WTC11 (cell line): ENCODE measurements around the gene AK2.

Experiments used
- GABPB1 ChIP-seq: sonication (generic); formaldehyde crosslinking; IDR thresholded peaks from 2 replicates; pipeline ENCODE4 v1.8.1; 2023; ENCODE audit warnings: mild to moderate bottlenecking, missing genetic modification reagents
- MAX ChIP-seq: sonication (generic); formaldehyde crosslinking; IDR thresholded peaks from 2 replicates; pipeline ENCODE4 v1.8.0; 2022; ENCODE audit warnings: mild to moderate bottlenecking, missing genetic modification reagents
- ZNF263 ChIP-seq: sonication (generic); formaldehyde crosslinking; IDR thresholded peaks from 2 replicates; pipeline ENCODE4 v1.8.1; 2022; ENCODE audit warnings: low read depth, mild to moderate bottlenecking, moderate library complexity, missing genetic modification reagents
- TF ChIP-seq, protein P1 (sequence below): fragments of 200-600 bp; IDR thresholded peaks from 2 replicates; pipeline ENCODE4 v1.8.0; 2022; ENCODE audit warnings: antibody characterized with exemption
- TF ChIP-seq, protein P2 (sequence below): sonication (generic); formaldehyde crosslinking; IDR thresholded peaks from 2 replicates; pipeline ENCODE4 v1.8.1; 2023; ENCODE audit warnings: mild to moderate bottlenecking, missing genetic modification reagents, moderate library complexity

GRCh38 chr1:32980080-32980479 lies 56.6 kb downstream of the AK2 start:
- TF ChIP-seq MAX (CRISPR knock-in tag): no peak
- TF ChIP-seq, protein P1, sequence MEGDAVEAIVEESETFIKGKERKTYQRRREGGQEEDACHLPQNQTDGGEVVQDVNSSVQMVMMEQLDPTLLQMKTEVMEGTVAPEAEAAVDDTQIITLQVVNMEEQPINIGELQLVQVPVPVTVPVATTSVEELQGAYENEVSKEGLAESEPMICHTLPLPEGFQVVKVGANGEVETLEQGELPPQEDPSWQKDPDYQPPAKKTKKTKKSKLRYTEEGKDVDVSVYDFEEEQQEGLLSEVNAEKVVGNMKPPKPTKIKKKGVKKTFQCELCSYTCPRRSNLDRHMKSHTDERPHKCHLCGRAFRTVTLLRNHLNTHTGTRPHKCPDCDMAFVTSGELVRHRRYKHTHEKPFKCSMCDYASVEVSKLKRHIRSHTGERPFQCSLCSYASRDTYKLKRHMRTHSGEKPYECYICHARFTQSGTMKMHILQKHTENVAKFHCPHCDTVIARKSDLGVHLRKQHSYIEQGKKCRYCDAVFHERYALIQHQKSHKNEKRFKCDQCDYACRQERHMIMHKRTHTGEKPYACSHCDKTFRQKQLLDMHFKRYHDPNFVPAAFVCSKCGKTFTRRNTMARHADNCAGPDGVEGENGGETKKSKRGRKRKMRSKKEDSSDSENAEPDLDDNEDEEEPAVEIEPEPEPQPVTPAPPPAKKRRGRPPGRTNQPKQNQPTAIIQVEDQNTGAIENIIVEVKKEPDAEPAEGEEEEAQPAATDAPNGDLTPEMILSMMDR: no peak
- TF ChIP-seq, protein P2, sequence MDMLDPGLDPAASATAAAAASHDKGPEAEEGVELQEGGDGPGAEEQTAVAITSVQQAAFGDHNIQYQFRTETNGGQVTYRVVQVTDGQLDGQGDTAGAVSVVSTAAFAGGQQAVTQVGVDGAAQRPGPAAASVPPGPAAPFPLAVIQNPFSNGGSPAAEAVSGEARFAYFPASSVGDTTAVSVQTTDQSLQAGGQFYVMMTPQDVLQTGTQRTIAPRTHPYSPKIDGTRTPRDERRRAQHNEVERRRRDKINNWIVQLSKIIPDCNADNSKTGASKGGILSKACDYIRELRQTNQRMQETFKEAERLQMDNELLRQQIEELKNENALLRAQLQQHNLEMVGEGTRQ: no peak
- no peak for TF ChIP-seq GABPB1 (CRISPR knock-in tag)
- no peak for TF ChIP-seq ZNF263
